ENCODE measurements around the gene CDC6. TPM values are rescaled to one million over a fixed set of nuclear protein-coding genes. Genes with fewer than 3 reads are reported as not detected.
A peak's percentile ranks its signal among the peaks of the same experiment; 100 is the strongest.

Gene CDC6
- total RNA-seq, 1 donor from 2014 or later, result 8.8 TPM

DNA sequence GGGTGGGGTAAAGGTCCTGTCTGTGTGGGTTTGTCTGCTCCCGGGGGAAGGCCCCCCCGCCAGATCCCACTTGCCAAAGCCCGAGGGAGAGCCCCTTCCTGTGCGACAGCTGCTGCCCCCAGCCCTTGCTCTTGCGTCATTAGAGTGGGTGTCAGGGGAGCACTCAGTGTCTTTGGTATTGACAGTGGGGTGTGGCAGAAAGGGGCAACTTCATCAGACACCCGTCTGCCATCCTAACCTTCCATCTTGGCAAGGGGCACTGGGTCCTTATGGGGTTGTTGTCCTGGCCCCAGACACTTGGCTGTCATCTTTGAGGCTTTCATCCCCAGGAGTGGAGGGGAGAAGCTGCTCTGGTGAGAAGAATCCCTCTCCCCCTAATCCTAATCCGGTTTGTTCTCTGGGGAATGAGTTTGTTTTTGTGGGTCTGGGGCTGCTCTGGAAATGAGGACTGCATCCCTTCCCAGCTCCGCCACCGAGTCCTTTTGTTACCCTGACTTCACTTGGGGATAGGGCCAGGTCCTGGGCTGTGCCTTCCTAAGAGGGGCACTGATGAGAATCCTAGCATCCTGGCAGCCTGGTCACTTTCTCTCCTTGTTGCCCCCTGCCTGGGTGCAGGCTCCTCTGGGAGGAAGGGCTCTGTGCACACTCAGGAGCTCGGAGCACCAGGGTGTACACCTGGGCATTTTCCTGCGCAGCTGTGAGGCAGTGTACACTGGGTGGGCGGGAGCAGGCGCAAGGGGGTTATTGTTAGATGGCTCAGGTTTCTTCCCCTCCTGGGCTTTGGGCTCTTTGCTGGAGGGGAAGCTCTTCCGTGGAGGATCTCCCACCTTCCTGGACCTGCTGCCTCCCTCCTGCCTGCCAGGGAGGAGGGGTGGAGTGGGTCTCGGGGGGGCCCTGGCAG is 55.8 kb downstream of the CDC6 start:
- peaks cover 4% of the 10 kb centered on the region for H3K36me3 ChIP-seq (ENCODE audit: control insufficient read depth, insufficient read depth, low read length)
- H3K4me3 ChIP-seq (ENCODE audit: low read depth, low read length), result peak overlapping the region; percentile 80
- no peak for TF ChIP-seq CTCF (IDR thresholded peaks at IDR 0.05; ENCODE audit: insufficient read depth, low read length, poor library complexity, severe bottlenecking)
- H3K27me3 ChIP-seq (ENCODE audit: control insufficient read depth, insufficient read depth, low read length), result no peaks in the 10 kb centered on the region
- no peak for DNase-seq (ENCODE audit: low read depth)

- peaks cover 4% of the 10 kb centered on the region for H3K36me3 ChIP-seq (ENCODE audit: control insufficient read depth, insufficient read depth, low read length)
- no peak for DNase-seq (ENCODE audit: low read depth)
- no peaks in the 10 kb centered on the region for H3K27me3 ChIP-seq (ENCODE audit: control insufficient read depth, insufficient read depth, low read length)
- H3K4me3 ChIP-seq (ENCODE audit: low read depth, low read length), result peak overlapping the region; percentile 80
- TF ChIP-seq CTCF (IDR thresholded peaks at IDR 0.05; ENCODE audit: insufficient read depth, low read length, poor library complexity, severe bottlenecking), result no peak
Measured at GRCh38 chr17:40344421-40345160, 56.9 kb downstream of the CDC6 start.

DNA sequence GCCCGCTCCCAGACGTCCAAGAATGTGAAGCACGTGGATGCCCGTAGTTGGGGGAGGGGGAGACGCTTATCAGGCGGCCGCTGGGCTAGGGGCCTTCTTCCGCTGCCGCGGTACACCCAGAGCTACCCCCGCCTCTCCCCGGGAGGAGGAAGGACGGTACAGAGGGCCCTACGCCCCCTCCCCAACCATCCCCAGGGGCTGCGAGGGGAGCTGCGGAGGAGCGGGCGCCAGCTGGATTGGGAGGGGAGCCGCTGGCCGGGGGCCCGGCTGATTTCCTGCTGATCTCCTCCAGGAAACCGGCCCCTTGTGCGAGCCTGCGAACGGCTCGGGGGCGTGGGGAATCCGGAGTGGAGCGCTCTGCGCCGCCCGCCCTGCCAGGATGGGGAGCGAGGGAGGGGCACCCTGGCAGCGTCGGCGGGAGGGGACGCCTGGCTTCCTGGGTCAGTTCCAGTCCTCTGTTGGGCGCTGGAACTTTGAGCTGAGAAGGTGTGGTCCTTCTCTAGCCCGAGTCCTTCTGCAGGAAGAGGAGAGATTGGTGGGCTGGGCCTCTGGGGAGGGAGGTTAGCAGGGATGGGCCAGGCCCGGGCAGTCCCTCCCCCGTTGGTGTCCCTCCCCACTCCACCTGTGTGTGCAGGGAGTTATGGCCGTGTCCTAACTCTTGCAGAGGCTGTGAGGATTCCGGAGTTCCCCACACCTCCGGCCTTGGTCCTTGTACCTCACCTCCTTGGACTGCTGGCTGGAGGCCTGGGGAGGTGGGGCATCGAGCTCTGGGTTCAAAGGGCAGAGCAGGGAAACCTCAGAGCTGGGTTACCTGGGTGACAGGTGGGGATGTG is 57.7 kb downstream of the CDC6 start:
- H3K27me3 ChIP-seq (ENCODE audit: control insufficient read depth, insufficient read depth, low read length), result no peaks in the 10 kb centered on the region
- no peak for DNase-seq (ENCODE audit: low read depth)
- H3K36me3 ChIP-seq (ENCODE audit: control insufficient read depth, insufficient read depth, low read length), result peaks cover 2% of the 10 kb centered on the region
- no peak for TF ChIP-seq CTCF (IDR thresholded peaks at IDR 0.05; ENCODE audit: insufficient read depth, low read length, poor library complexity, severe bottlenecking)
- peak overlapping the region; percentile 80 for H3K4me3 ChIP-seq (ENCODE audit: low read depth, low read length)

- no peak for TF ChIP-seq CTCF (IDR thresholded peaks at IDR 0.05; ENCODE audit: insufficient read depth, low read length, poor library complexity, severe bottlenecking)
- Histone ChIP-seq H3K27me3 (ENCODE audit: control insufficient read depth, insufficient read depth, low read length) (no peaks in the 10 kb centered on the region), H3K36me3 (ENCODE audit: control insufficient read depth, insufficient read depth, low read length) (peaks cover 2% of the 10 kb centered on the region), H3K4me3 (ENCODE audit: low read depth, low read length) (no peak overlapping the region)
- no peak for DNase-seq (ENCODE audit: low read depth)
Measured at GRCh38 chr17:40345994-40346764, 58.5 kb downstream of the CDC6 start.

- peaks cover 2% of the 10 kb centered on the region for H3K36me3 ChIP-seq (ENCODE audit: control insufficient read depth, insufficient read depth, low read length)
- H3K4me3 ChIP-seq (ENCODE audit: low read depth, low read length), result no peak overlapping the region
- no peak for TF ChIP-seq CTCF (IDR thresholded peaks at IDR 0.05; ENCODE audit: insufficient read depth, low read length, poor library complexity, severe bottlenecking)
- H3K27me3 ChIP-seq (ENCODE audit: control insufficient read depth, insufficient read depth, low read length), result no peaks in the 10 kb centered on the region
- no peak for DNase-seq (ENCODE audit: low read depth)
Measured at GRCh38 chr17:40346765-40347158, 59.1 kb downstream of the CDC6 start.
